ENCODE results near the gene CA10.

The CA10 gene

DNA sequence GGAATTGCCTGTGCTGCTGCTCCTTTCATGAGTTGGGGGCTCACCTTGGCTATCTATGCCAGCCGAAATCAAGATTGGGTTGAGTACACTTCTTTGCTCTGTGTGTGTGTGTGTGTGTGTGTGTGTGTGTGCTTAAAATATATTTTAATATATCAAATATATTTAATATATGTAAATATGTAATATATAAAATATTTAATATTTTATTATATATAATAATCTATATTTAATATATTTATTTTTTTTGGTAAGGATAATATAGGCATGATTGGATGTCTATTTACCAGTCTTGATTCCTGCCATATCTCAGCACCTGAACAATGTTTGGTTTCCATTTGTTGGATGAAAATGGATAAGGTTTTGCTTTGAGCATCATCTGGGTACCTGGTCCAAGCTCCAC, 399.3 kb downstream of the CA10 start:
- Histone ChIP-seq H3K4me1 (ENCODE audit: control insufficient read depth, low read length) (no peaks in the 10 kb centered on the region), H3K4me2 (ENCODE audit: low read length) (no peak overlapping the region), H4K20me1 (ENCODE audit: control insufficient read depth, insufficient read depth, low read depth, low read length) (no peaks in the 10 kb centered on the region), H3K36me3 (ENCODE audit: control insufficient read depth, low read length) (no peaks in the 10 kb centered on the region), H3F3A (ENCODE audit: control insufficient read depth, insufficient read depth) (no peaks in the 10 kb centered on the region), H3K4me3 (ENCODE audit: low read length) (no peak overlapping the region), H3K9me3 (ENCODE audit: control insufficient read depth, insufficient read depth, low read length) (no peaks in the 10 kb centered on the region), H3K79me2 (ENCODE audit: control insufficient read depth, low read length) (no peaks in the 10 kb centered on the region), H3K27me3 (ENCODE audit: control insufficient read depth, low read length) (no peaks in the 10 kb centered on the region; the same call in 1 of the 2 replicates), H3K9me2 (replicated peaks; ENCODE audit: control insufficient read depth, low read length) (no peaks in the 10 kb centered on the region), H3K27ac (ENCODE audit: low read depth, low read length) (no peak overlapping the region)
- TF ChIP-seq EZH2phosphoT487 (IDR thresholded peaks at IDR 0.05; ENCODE audit: borderline replicate concordance, low read length) (no peak), CTCF (IDR thresholded peaks at IDR 0.05; ENCODE audit: low read depth, low read length, poor library complexity, severe bottlenecking) (no peak)

DNA sequence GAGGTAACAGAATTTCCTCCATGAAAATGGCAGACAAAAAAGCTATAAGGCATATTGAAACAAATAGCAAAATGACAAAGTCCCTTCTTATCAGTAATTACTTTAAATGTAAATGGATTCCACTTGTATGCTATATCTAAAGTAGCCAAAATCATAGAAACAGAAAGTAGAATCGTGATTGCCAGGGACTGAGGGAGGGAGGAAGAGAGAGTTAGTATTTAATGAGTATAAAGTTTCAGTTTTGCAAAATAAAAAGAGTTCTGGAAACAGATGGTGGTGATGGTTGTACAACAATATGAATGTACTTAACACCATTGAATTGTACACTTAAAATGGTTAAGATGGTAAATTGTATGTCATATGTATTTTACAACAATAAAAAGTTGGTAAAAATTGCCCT, 407.4 kb downstream of the CA10 start:
- Histone ChIP-seq H3F3A (ENCODE audit: control insufficient read depth, insufficient read depth) (no peaks in the 10 kb centered on the region), H3K4me2 (ENCODE audit: low read length) (no peak overlapping the region), H3K4me3 (ENCODE audit: low read length) (no peak overlapping the region), H3K27me3 (ENCODE audit: control insufficient read depth, low read length) (no peaks in the 10 kb centered on the region), H3K9me3 (ENCODE audit: control insufficient read depth, insufficient read depth, low read length) (no peaks in the 10 kb centered on the region), H3K4me1 (ENCODE audit: control insufficient read depth, low read length) (no peaks in the 10 kb centered on the region), H3K79me2 (ENCODE audit: control insufficient read depth, low read length) (no peaks in the 10 kb centered on the region), H3K36me3 (ENCODE audit: control insufficient read depth, low read length) (no peaks in the 10 kb centered on the region), H3K27ac (ENCODE audit: low read depth, low read length) (no peak overlapping the region), H4K20me1 (ENCODE audit: control insufficient read depth, insufficient read depth, low read depth, low read length) (no peaks in the 10 kb centered on the region), H3K9me2 (replicated peaks; ENCODE audit: control insufficient read depth, low read length) (no peaks in the 10 kb centered on the region)
- TF ChIP-seq CTCF (IDR thresholded peaks at IDR 0.05; ENCODE audit: low read depth, low read length, poor library complexity, severe bottlenecking) (no peak), EZH2phosphoT487 (IDR thresholded peaks at IDR 0.05; ENCODE audit: borderline replicate concordance, low read length) (no peak)

GRCh38 chr17:51748749-51749604, 409.5 kb downstream of the CA10 start:
- H3F3A ChIP-seq (ENCODE audit: control insufficient read depth, insufficient read depth): no peaks in the 10 kb centered on the region

More at GRCh38 chr17:51748749-51749604, 409.5 kb downstream of the CA10 start:
- H3K27ac ChIP-seq (ENCODE audit: low read depth, low read length): no peak overlapping the region
- no peaks in the 10 kb centered on the region for H3K9me2 ChIP-seq (replicated peaks; ENCODE audit: control insufficient read depth, low read length)
- H3K27me3 ChIP-seq (ENCODE audit: control insufficient read depth, low read length): no peaks in the 10 kb centered on the region
- no peaks in the 10 kb centered on the region for H3K4me1 ChIP-seq (ENCODE audit: control insufficient read depth, low read length)
- TF ChIP-seq EZH2phosphoT487 (IDR thresholded peaks at IDR 0.05; ENCODE audit: borderline replicate concordance, low read length) (no peak), CTCF (IDR thresholded peaks at IDR 0.05; ENCODE audit: low read depth, low read length, poor library complexity, severe bottlenecking) (no peak)
- H3K9me3 ChIP-seq (ENCODE audit: control insufficient read depth, insufficient read depth, low read length): no peaks in the 10 kb centered on the region
- no peak overlapping the region for H3K4me3 ChIP-seq (ENCODE audit: low read length)
- H4K20me1 ChIP-seq (ENCODE audit: control insufficient read depth, insufficient read depth, low read depth, low read length): no peaks in the 10 kb centered on the region
- H3K79me2 ChIP-seq (ENCODE audit: control insufficient read depth, low read length): no peaks in the 10 kb centered on the region
- no peaks in the 10 kb centered on the region for H3K36me3 ChIP-seq (ENCODE audit: control insufficient read depth, low read length)
- no peak overlapping the region for H3K4me2 ChIP-seq (ENCODE audit: low read length)

All from DOHH2 (cell line).